HEK293 (cell line): ENCODE results near the gene SUMO3.

Experiments
- CTCF ChIA-PET: fragments of 350-600 bp; formaldehyde crosslinking; extraction: SDS; loops from one replicate; lab custom pipeline; 2021; ENCODE audit warnings: antibody characterized with exemption; lab: Yijun Ruan, JAX
- POLR2A ChIA-PET: fragments of 300-600 bp; formaldehyde crosslinking; extraction: SDS; loops from one replicate; lab custom pipeline; 2020; ENCODE audit warnings: antibody characterized with exemption, inconsistent platforms; lab: Yijun Ruan, JAX
- H3K27ac ChIP-seq: fragments of 200-500 bp; sonication (Bioruptor generic); 2 replicates; pipeline ENCODE4 v1.5.1; 2014; ENCODE audit warnings: low read depth, low read length, control low read depth, inconsistent platforms; ENCODE audit errors: extremely low read depth
- H3K36me3 ChIP-seq, 2 experiments: fragments of 200-500 bp in 1 of 2; sonication (Bioruptor generic) in 1 of 2; 1 replicate in 1 of 2; 2 replicates in 1 of 2; pipeline ENCODE4 v1.5.1; 2014 to 2017; ENCODE audit warnings: inconsistent platforms in 2 of 2, low read length in 2 of 2; ENCODE audit not compliant: control insufficient read depth in 2 of 2, insufficient read depth in 1 of 2
- H3K4me1 ChIP-seq: fragments of 200-500 bp; sonication (Bioruptor generic); 2 replicates; pipeline ENCODE4 v1.5.1; 2014; ENCODE audit warnings: mild to moderate bottlenecking, low read length, inconsistent platforms; ENCODE audit not compliant: control insufficient read depth, insufficient read depth
- H3K4me3 ChIP-seq: 2 replicates; pipeline ENCODE4 v1.5.1; 2011; ENCODE audit warnings: low read depth, mild to moderate bottlenecking, control low read depth, low read length, moderate library complexity
- H3K9me3 ChIP-seq: fragments of 200-500 bp; sonication (Bioruptor generic); 2 replicates; pipeline ENCODE4 v1.5.1; 2014; ENCODE audit warnings: low read depth, low read length, inconsistent platforms; ENCODE audit not compliant: control insufficient read depth, insufficient read depth
- FEZF1 ChIP-seq: fragments of 450-650 bp; formaldehyde crosslinking; IDR thresholded peaks from 2 replicates; pipeline ENCODE4 v1.5.1; 2016; ENCODE audit warnings: missing biosample characterization, missing genetic modification characterization
- GLI4 ChIP-seq: fragments of 450-650 bp; formaldehyde crosslinking; IDR thresholded peaks from 2 replicates; pipeline ENCODE4 v1.5.1; 2016; ENCODE audit warnings: missing biosample characterization, missing genetic modification characterization
- MYNN ChIP-seq: fragments of 450-650 bp; formaldehyde crosslinking; IDR thresholded peaks from 2 replicates; pipeline ENCODE4 v1.5.1; 2016; ENCODE audit warnings: missing biosample characterization, missing genetic modification characterization, borderline replicate concordance
- SALL2 ChIP-seq: fragments of 450-650 bp; formaldehyde crosslinking; IDR thresholded peaks from 2 replicates; pipeline ENCODE4 v1.5.0; 2017; ENCODE audit warnings: missing biosample characterization, mild to moderate bottlenecking, missing genetic modification characterization, borderline replicate concordance
- YY1 ChIP-seq: fragments of 450-650 bp; formaldehyde crosslinking; IDR thresholded peaks from 2 replicates; pipeline ENCODE4 v1.5.1; 2018; ENCODE audit warnings: missing biosample characterization, missing genetic modification characterization
- ZBTB48 ChIP-seq: fragments of 450-650 bp; formaldehyde crosslinking; IDR thresholded peaks from 2 replicates; pipeline ENCODE4 v1.5.1; 2016; ENCODE audit warnings: missing biosample characterization, missing genetic modification characterization
- ZNF114 ChIP-seq: fragments of 450-650 bp; formaldehyde crosslinking; IDR thresholded peaks from 2 replicates; pipeline ENCODE4 v1.5.0; 2017; ENCODE audit warnings: missing biosample characterization, missing genetic modification characterization
- ZNF16 ChIP-seq: fragments of 450-650 bp; formaldehyde crosslinking; IDR thresholded peaks from 2 replicates; pipeline ENCODE4 v1.5.1; 2016; ENCODE audit warnings: low read depth, missing biosample characterization, missing genetic modification characterization
- ZNF169 ChIP-seq: fragments of 450-650 bp; formaldehyde crosslinking; IDR thresholded peaks from 2 replicates; pipeline ENCODE4 v1.5.1; 2016; ENCODE audit warnings: missing biosample characterization, missing genetic modification characterization
- ZNF302 ChIP-seq: fragments of 450-650 bp; formaldehyde crosslinking; IDR thresholded peaks from 2 replicates; pipeline ENCODE4 v1.5.1; 2016; ENCODE audit warnings: missing biosample characterization, missing genetic modification characterization, low read depth
- ZNF416 ChIP-seq: fragments of 450-650 bp; formaldehyde crosslinking; IDR thresholded peaks from 2 replicates; pipeline ENCODE4 v1.5.1; 2016; ENCODE audit warnings: missing biosample characterization, missing genetic modification characterization
- ZNF488 ChIP-seq: fragments of 450-650 bp; formaldehyde crosslinking; IDR thresholded peaks from 2 replicates; pipeline ENCODE4 v1.5.1; 2016; ENCODE audit warnings: missing biosample characterization, missing genetic modification characterization
- ZNF529 ChIP-seq: fragments of 450-650 bp; formaldehyde crosslinking; IDR thresholded peaks from 2 replicates; pipeline ENCODE4 v1.5.1; 2017; ENCODE audit warnings: missing genetic modification characterization, missing biosample characterization; ENCODE audit not compliant: insufficient replicate concordance
- ZNF629 ChIP-seq: fragments of 450-650 bp; formaldehyde crosslinking; IDR thresholded peaks from 2 replicates; pipeline ENCODE4 v1.5.1; 2017; ENCODE audit warnings: missing biosample characterization, missing genetic modification characterization
- ZNF664 ChIP-seq: fragments of 450-650 bp; formaldehyde crosslinking; IDR thresholded peaks from 2 replicates; pipeline ENCODE4 v1.5.1; 2016; ENCODE audit warnings: missing biosample characterization, missing genetic modification characterization
- ZNF677 ChIP-seq: fragments of 450-650 bp; IDR thresholded peaks from 2 replicates; pipeline ENCODE4 v1.5.0; 2018; ENCODE audit warnings: missing biosample characterization, mild to moderate bottlenecking, missing genetic modification characterization, moderate library complexity
- TF ChIP-seq, protein P1 (sequence below): fragments of 450-650 bp; formaldehyde crosslinking; IDR thresholded peaks from 2 replicates; pipeline ENCODE4 v1.5.1; 2016; ENCODE audit warnings: missing biosample characterization, missing genetic modification characterization, borderline replicate concordance
- TF ChIP-seq, protein P2 (sequence below): fragments of 450-650 bp; formaldehyde crosslinking; optimal IDR thresholded peaks from 2 replicates; pipeline ENCODE3; 2016; ENCODE audit warnings: missing biosample characterization, mild to moderate bottlenecking, missing genetic modification characterization
- TF ChIP-seq, protein P3 (sequence below): fragments of 450-650 bp; IDR thresholded peaks from 2 replicates; pipeline ENCODE4 v1.5.1; 2018; ENCODE audit warnings: missing biosample characterization, mild to moderate bottlenecking, missing genetic modification characterization

Gene SUMO3

GRCh38 chr21:44840771-44841170, 22.9 kb upstream of the SUMO3 start:
- ChIA-PET CTCF (interaction anchor here (0.7 kb wide), 1 partner anchor 908 kb away, joined by 3 read pairs; no protein-coding TSS in a partner anchor), POLR2A (interaction anchor here (0.7 kb wide), 1 partner anchor 361 kb away, joined by 3 read pairs; no protein-coding TSS in a partner anchor)
- Histone ChIP-seq H3K27ac (no peak overlapping the region), H3K36me3 (no peaks in the 10 kb centered on the region), H3K9me3 (no peaks in the 10 kb centered on the region), H3K4me3 (no peak overlapping the region), H3K4me1 (no peaks in the 10 kb centered on the region)
- TF ChIP-seq, protein P1, sequence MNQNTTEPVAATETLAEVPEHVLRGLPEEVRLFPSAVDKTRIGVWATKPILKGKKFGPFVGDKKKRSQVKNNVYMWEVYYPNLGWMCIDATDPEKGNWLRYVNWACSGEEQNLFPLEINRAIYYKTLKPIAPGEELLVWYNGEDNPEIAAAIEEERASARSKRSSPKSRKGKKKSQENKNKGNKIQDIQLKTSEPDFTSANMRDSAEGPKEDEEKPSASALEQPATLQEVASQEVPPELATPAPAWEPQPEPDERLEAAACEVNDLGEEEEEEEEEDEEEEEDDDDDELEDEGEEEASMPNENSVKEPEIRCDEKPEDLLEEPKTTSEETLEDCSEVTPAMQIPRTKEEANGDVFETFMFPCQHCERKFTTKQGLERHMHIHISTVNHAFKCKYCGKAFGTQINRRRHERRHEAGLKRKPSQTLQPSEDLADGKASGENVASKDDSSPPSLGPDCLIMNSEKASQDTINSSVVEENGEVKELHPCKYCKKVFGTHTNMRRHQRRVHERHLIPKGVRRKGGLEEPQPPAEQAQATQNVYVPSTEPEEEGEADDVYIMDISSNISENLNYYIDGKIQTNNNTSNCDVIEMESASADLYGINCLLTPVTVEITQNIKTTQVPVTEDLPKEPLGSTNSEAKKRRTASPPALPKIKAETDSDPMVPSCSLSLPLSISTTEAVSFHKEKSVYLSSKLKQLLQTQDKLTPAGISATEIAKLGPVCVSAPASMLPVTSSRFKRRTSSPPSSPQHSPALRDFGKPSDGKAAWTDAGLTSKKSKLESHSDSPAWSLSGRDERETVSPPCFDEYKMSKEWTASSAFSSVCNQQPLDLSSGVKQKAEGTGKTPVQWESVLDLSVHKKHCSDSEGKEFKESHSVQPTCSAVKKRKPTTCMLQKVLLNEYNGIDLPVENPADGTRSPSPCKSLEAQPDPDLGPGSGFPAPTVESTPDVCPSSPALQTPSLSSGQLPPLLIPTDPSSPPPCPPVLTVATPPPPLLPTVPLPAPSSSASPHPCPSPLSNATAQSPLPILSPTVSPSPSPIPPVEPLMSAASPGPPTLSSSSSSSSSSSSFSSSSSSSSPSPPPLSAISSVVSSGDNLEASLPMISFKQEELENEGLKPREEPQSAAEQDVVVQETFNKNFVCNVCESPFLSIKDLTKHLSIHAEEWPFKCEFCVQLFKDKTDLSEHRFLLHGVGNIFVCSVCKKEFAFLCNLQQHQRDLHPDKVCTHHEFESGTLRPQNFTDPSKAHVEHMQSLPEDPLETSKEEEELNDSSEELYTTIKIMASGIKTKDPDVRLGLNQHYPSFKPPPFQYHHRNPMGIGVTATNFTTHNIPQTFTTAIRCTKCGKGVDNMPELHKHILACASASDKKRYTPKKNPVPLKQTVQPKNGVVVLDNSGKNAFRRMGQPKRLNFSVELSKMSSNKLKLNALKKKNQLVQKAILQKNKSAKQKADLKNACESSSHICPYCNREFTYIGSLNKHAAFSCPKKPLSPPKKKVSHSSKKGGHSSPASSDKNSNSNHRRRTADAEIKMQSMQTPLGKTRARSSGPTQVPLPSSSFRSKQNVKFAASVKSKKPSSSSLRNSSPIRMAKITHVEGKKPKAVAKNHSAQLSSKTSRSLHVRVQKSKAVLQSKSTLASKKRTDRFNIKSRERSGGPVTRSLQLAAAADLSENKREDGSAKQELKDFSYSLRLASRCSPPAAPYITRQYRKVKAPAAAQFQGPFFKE (tag by site-specific recombination), result no peak
- TF ChIP-seq ZBTB48, result no peak
- TF ChIP-seq ZNF677, result no peak

GRCh38 chr21:44838951-44839350, 21.1 kb upstream of the SUMO3 start:
- H3K9me3 ChIP-seq, result no peaks in the 10 kb centered on the region
- H3K27ac ChIP-seq, result no peak overlapping the region
- H3K36me3 ChIP-seq, result no peaks in the 10 kb centered on the region
- H3K4me3 ChIP-seq, result no peak overlapping the region
- POLR2A ChIA-PET, result interaction anchor here (0.6 kb wide), 1 partner anchor 16 kb away, joined by 3 read pairs; no protein-coding TSS in a partner anchor
- H3K4me1 ChIP-seq, result no peaks in the 10 kb centered on the region
- CTCF ChIA-PET, result no interaction called here
- TF ChIP-seq ZNF16 (tag by site-specific recombination) (no peak), ZNF488 (no peak), ZNF664 (no peak), ZNF169 (tag by site-specific recombination) (no peak), GLI4 (no peak), ZNF629 (tag by site-specific recombination) (no peak), YY1 (tag by site-specific recombination) (no peak), ZNF302 (tag by site-specific recombination) (no peak), ZNF114 (tag by site-specific recombination) (no peak), SALL2 (tag by site-specific recombination) (no peak), ZNF529 (no peak), FEZF1 (tag by site-specific recombination) (no peak), MYNN (tag by site-specific recombination) (no peak), ZNF416 (tag by site-specific recombination) (no peak)
- TF ChIP-seq, protein P2, sequence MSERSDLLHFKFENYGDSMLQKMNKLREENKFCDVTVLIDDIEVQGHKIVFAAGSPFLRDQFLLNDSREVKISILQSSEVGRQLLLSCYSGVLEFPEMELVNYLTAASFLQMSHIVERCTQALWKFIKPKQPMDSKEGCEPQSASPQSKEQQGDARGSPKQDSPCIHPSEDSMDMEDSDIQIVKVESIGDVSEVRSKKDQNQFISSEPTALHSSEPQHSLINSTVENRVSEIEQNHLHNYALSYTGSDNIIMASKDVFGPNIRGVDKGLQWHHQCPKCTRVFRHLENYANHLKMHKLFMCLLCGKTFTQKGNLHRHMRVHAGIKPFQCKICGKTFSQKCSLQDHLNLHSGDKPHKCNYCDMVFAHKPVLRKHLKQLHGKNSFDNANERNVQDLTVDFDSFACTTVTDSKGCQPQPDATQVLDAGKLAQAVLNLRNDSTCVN, result no peak
- TF ChIP-seq, protein P3, sequence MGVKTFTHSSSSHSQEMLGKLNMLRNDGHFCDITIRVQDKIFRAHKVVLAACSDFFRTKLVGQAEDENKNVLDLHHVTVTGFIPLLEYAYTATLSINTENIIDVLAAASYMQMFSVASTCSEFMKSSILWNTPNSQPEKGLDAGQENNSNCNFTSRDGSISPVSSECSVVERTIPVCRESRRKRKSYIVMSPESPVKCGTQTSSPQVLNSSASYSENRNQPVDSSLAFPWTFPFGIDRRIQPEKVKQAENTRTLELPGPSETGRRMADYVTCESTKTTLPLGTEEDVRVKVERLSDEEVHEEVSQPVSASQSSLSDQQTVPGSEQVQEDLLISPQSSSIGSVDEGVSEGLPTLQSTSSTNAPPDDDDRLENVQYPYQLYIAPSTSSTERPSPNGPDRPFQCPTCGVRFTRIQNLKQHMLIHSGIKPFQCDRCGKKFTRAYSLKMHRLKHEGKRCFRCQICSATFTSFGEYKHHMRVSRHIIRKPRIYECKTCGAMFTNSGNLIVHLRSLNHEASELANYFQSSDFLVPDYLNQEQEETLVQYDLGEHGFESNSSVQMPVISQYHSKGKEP, result no peak
- TF ChIP-seq, protein P1 (tag by site-specific recombination), result no peak
